Measurements from ENCODE around the gene RAD51B.

RAD51B gene

DNA sequence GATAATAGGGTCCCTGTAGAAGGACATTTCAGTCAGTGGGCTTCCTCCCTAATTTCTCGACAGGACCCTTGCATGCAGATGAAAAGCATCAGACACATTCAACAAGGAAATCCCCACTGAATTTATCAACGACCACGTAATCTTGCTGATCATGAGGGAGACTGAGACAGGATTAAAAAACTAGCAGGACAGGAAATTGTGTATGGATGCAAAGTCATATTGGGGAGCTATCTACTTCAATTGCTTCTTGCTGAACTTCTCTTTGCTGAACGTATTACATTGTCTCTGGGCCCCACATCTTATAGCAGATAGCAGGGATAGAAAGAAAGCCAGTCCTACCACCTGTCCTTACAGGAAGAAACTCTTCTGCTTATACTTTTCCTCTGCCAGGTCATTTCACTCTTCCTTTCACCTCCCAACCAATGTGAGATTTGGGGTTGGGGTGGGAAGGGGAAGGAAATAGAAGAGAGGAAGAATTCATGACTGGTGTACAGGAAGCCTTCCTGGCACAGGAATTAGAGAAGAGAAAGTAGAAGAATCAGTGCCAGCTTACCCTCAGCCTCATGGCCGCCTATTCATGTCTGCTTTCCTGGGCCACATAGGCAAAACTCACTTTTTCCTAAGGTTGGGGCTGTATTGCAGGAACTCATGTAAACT lies 640.0 kb downstream of the RAD51B start:
- no peak for FAIRE-seq

DNA sequence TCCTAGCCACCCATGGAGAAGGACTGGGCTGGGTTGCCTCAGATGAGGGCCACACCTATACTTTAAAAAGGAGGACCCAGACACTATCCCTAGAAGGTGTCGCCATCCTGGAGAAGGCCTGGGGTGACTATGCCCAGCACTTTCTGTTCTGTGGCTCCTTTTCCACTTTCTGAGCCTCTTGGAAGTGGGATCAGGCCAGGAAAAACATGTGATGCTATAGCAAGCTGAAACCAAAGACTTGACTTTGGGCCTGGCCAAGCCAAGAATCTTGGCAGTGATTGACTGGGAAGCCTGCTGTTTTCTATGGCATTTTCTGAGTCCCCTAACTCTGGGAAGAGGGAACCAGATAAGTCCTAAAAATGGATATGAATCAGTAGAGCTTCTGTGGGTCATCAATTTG lies 641.0 kb downstream of the RAD51B start:
- no peak for FAIRE-seq

DNA sequence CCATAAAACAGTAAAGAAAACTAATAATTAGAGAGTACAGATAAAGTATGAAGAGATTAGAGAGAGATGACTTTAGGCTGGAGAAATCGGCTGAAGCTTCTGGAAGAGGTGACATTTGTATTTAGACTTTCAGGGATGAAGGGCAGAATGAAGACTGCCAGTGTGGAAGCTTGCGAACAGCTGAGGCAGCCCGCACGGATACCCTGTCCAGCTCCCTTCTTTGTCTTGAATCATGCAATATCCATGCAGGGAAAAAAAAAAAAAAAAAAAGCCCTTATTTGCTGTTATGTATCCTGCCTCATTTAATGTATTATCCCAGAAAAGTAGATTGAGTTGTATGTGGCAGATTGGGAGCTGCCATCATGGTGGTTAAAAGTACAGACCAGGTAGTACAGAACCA lies 641.5 kb downstream of the RAD51B start:
- no peak for FAIRE-seq

DNA sequence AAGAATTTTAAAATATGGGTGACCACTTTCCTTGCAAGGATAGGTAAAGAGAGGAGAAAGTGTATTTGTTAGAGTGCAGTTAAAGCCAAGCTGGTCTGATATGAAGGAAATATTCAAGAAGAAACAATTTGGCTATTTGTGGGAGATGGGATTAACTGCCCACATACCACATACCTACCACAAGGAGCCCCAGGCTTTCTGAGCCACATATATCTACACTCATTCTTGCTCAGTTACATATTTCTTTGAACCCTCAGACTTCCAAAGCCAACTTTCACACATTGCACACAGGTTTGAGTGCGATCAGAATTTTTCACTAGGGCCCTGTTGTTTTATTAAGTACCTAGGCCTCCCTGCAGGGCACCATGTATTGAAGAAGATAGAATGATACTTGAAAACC lies 643.1 kb downstream of the RAD51B start:
- no peak for FAIRE-seq

DNA sequence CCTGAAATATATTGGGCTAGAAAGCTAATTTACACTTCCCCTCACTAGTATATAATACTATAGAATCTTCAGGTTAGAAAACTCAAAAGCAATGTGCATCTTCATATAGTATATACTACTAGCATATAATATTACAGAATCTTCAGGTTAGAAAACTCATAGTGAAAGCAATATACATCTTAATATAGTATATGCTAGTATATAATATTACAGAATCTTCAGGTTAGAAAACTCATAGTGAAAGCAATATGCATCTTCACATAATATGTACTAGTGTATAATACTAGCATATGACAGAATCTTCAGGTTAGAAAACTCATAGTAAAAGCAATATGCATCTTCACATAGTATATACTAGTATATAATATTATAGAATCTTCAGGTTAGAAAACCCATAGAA lies 643.7 kb downstream of the RAD51B start:
- FAIRE-seq, result no peak

DNA sequence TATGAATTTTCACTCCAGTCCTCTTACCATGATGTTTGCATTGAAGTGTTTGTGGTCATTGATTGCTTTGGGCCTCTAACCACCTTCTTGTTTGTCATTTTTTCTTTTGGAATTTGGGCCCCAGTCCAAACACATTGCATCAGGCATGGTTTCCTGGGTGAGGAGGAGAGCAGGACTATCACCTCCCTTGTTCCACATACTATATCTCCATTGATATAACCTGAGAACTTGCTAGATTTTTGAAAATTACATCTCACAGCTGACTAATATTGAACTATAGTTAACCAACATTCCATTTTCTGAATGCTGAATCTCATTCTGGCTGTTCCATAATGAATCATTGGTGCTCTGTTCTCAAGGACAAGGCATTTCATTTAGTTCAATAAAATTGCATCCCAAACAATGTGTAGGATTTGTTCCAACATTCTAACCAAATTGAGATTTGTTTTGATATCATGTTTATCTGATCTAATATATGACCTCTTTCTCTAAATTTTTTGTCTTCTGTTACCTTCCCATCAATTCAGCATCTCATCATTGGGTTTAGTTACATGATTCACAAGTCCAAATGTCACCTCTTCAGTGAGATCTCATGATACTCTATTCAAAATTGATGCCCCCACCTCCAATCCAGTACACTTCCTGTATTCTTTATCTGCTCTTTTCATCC lies 644.3 kb downstream of the RAD51B start:
- FAIRE-seq, result no peak

DNA sequence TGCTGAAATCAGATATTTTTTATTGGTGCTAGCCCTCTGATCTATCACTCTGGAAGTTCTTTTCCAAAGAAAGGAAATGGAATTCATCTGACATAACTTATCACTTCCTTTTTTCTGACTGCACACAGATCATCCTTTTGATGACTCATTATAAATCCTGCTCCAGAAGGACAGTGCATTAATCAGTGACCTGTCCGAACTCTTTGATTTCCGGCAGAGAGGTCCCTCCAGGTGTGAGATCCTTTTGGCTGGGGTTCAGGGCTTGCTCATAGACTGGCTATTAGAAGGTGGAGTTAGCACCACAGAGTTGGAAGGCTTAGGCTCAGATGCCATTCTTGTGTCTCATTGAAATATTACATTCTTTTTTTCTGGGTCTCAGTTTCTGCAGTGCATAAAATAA lies 645.1 kb downstream of the RAD51B start:
- FAIRE-seq, result no peak

DNA sequence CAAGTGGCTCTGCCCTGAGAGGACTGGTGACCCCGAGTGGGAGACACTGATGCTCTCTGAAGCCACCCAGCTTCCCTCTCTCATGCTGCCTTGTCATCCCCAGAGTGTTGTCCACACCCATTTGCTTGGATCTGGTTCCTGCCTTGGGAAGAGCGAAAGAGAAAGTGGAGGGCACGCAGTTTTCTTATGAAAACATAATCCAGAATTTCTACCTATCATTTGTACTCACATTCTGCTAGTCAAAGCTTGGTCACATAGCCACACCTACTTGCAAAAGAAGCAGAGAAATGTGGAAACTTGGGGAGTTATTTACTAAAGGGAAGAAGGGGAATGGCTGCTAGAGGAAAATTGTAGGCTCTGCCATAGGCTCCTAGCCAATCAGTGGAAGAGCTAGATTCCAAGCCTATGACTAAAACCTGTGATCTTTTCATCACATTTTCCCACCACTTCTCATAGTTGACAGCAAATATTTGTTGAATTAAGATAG lies 647.0 kb downstream of the RAD51B start:
- FAIRE-seq, result no peak

DNA sequence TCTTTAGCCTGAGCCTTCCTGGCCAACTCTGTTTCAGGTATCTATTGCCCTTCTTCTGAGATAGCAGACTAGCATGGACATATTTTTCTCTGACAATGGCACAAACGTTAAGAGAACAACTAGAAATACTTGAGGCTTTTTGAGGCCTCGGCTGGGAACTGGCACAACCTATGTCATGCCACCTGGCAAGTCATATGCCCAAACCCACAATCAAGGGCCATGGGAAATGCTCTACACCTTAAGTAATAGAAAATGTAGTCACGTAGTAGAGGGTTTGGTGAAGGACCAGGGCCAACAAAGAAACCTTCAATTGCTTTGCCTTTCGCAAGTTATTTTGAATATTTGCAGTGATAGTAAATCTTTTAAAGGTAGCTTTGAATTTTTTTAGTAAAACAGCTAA lies 647.8 kb downstream of the RAD51B start:
- FAIRE-seq, result no peak

DNA sequence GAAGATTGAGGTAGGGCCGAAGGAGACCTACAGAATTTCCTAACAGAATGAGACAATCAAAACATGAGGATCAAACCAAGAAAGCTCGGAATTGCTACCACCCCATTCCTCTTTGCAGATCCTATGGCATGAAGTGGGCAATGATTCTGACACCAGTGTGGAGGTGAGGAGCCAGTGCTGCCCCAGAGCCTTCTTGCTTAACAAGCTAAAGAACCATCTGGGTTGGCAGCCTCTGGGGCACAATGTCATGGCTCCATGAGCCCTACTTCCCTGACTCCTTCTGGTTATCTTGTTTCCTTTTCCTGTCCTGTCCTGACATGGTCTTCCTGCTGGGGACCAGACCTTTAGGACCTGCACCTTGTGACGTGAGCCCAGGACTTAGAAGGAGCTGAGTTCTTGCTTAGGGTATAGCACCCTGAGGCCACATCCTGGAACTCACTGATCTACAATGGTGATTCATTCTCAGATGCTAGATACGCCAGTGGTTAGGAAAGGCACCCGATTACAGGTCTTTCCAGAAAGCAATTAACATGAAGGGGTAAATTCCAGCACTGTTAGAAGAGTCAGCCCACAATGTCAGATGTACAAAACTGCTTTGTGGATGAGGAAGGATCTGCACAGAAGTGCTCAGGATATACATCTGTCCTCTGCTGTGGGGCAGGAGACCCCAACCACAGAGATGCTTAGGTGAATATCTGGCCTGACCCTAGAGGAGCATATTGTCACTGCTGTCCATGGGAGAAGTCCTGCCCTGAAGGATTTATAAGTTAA lies 649.0 kb downstream of the RAD51B start:
- no peak for FAIRE-seq

DNA sequence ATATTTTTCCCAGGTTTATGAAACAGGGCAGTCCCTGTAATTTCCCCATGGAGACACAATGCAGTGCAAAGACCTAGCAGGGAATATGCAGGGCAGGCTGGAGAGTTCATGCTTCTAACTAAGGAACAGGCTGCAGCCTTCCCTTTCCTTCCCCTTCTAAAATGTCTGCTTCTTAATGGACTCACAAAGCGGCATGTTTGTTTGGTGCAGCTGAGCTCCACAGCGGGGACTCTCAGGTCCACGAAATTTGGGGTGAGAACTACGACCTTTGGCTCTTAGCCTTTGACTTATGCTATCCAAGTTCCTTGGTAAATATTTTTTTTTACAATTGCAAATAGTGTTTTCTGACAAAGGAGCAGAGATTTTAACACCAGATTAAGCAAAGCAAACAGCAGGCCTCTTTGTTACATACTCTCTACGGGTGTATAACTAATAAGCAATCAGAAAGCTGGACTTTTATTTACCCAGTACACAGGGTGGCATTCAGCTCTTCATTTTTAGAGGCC lies 649.7 kb downstream of the RAD51B start:
- no peak for FAIRE-seq

DNA sequence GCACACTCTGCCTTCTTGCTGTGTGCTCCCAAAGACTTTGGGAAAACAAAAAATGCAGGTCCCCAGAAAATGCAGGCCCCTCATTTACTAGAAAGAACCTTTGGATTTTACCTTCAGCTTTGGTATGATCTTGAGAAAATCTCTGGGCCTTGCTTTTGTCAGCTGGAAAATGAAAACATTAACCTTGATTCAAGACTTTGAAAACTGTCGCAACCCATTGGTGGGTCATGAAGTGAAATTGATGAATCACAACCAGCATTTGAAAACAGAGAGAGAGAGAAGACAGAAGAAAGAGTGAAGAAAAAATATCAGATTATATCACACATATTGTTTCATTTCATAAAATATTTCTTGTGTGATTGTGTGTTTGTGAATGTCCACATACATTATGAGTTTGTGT lies 650.8 kb downstream of the RAD51B start:
- FAIRE-seq, result no peak

DNA sequence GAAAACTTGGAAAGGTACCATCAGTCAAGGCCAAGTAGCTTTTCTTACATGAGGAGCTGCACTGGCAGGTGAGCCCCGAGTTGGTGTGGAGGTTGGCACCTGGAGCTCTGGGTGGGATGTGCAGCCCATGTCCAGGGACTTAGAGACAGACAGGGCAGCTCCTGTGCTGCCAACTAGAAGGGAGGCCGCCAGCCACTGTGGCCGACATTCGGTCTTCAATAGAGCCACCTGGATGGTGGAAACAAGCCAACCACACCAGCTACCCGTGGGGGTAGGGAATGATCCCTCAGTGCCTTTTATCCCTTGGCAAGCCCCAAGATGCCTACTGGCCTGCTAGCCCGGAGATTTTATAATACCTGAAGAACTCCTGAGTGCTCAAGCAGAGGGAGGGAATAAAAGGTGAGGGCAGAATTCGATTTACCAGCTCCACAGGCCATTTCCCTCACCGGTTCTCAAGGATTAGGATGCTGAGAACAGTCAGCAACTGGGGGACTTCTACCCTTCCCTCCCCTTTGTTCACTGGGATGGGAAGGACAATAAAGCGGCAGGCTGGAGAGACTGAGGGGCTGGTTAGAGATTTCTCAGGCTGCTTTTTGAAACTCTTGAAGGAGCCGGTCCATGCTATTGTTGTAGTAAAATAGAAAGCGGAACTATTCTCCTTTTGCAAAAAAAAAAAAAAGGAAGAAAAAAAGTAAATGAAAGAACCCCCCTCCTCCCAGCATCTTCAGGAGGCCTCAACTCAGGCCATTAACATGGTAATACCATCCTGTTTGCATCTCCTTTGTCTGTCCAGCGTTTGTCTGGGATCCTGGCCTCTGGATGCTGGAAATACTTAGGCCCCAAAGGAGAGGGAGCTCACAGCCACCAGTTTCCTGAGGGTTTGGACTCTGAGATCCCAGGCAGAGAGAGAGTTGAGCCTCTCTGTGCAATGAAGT lies 651.7 kb downstream of the RAD51B start:
- no peak for FAIRE-seq

DNA sequence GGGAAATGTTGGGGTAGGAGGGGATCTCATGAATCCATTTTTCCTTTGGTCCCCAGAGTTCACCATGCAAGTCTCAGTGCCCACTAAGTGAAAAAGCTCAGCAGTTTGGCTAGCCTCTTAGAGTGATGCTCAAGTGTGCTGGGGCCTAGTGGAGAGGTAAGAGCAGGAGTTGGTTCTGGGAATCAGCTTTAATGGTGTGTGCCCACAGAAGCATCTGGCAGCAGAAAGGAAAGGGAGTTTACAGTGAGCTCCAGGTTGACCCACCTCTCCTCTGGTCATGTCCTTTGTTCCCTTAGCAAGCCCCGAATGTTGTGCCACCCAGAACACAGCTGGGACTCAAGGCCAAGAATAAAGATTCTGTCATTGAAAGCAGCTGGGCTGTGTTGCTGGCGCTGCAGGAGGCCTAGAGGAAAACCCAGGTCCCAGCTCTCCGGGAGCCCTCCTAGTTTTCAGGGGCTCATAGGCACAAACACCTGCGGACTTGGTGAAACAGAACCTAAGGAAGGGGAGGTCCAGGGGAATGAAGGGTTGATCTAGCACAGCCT lies 652.5 kb downstream of the RAD51B start:
- no peak for FAIRE-seq

DNA sequence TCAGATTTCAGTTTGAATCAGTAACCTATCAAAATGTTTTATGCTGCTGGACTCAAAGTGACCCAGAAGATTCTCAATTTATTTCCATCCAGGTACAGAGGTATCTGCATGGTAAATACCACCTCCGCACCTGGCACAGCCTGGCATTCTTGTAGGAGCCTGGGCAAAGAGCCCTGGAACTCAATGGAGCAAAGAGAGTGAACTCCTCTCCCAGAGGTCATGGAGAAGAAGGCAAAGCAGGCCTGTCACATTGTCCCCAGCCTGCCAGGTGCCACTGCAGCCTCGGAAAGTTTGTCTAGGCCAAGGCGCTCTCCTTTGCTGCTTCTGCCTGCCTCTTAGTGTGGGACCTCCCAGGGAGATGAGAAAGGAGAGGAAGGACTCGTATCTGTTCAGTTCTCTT lies 653.5 kb downstream of the RAD51B start:
- FAIRE-seq, result no peak

DNA sequence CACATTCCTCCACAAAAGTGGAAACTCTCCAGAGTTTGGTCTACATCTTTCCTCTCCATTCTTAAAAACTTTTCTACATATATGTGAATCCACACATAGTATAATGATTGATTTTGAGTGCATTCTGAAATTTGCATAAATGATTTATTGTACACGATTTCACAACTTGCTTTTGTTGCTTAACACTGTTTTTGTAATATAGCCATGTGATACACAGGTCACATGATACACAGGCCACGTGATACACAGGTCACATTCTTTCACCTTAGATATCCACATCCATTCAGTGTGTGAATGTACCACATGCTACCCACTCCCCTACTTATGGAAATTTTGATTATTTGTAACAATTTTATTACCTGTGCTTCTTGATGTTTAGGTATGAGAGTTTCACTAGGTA lies 654.2 kb downstream of the RAD51B start:
- FAIRE-seq, result no peak

DNA sequence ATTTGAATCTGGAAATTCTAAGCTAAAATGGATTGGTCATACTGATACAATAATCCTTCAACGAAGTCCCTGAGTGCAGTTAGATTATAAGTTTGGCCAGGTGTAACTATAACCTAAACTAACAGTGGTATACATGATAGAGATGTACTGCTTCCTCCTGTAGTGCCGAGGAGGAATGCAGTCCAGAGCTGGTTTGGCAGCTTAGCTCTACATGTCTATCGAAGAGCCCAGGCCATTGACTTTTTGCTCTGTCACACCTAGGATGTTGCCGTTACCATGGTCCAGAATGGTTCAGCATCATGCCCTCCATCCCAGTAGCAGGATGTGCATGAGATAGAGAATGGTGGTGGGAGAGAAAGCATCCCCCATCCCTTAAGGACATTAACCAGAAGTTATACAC lies 655.2 kb downstream of the RAD51B start:
- no peak for FAIRE-seq

DNA sequence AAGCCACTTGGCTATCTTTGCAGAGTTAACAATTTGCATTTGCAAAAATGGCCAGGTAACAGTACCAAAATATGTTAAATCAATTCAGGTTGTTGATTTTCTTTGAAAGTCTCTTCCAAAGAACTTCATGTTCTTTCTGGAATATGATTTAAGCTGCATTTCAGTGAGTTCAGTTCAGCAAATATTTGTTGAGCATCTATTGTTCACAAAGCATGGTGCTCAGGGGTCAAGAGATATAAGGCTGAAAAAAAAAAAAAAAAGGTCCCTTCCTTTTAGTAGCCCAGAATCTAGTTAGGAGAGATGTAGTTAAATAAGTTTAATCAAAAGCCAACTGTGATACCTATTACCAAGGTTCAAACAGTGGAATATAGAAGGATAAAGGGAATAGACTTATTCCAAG lies 656.2 kb downstream of the RAD51B start:
- FAIRE-seq, result no peak

DNA sequence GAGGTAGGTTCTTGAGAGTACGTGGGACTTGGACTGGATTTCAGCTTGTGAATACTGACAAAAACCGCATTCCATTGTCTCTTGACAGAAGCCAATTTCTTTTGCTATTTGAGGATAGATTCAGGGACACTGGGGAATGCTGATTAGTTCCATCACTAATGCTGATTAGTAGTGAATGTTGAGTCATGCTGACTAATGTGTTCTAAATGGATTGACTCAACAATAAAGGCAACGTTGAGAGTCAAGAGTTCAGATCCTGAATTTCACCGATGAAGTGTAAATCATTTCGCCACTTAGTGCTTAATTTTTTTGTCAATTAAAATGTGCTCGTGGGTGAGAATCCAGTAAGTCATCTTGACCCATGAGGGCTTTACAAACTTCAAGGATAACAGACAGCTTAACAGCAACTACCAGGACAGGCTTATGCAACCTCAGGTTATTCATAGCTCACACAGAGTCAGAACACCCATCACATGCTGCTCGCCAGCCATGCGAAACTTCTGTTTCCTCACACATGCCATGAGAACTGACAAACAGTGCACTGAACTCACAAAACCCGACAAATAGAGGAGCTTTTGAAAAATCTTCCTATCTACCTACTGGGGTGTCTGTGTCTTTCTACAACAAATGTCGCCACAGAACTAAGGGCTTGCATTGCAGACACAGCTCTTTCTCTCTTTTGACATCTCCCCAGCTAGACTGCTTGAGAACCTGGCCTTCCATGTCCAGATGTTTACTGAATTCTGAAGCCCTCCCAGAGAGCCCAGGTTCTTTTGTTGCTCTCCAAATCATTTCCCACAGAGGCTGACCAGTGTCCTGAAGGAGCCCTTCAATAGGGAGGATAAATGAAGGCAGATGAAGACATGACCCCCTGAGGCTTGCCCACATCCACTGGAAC lies 656.9 kb downstream of the RAD51B start:
- FAIRE-seq, result no peak

DNA sequence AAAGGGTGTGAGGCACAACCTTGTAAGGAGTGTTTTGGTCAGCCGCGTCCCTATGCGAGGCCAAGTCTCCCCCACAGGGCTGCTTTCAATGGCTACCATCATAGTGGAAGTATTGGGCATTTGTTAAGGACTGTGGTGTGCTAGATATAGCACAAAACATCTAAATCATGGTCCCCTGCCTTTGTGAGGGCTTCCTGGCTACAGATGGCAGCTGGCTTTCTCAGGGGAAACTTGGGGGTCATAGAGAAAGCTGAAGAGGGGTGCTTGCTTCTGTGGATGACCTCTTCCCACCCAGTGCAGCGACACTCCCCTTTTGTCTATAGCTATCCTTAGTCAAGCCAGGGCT lies 657.5 kb downstream of the RAD51B start:
- no peak for FAIRE-seq

DNA sequence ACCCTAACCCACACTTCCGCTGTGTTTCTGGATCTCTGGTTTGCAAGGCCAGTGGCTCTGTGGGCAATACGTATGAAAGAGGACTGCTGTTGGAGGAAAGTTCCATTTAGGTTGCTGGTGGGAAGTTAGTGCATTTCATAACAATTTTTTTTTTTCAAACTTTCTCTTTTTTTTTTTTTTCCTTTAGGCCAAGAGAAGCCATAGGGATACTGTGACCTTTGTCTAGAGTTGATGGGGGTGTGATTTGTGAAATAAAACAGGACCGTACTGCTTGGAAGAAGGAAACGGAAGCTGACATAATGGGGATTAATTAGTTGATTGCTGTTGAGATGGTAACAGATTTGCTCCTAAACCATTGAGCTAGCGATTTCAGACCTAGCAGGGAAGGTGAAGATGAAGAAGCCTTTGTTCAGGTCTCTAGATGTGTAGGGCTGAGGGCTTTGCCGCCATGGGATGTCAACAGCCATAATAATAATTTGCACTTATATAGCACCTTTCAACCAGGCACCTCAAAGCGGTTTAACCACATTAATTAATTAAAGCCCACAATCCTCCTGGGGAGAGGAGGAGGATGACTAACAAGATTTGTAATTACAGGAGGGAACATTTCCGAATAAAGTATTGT lies 658.0 kb downstream of the RAD51B start:
- no peak for FAIRE-seq
